Erythroblast (primary cell): ENCODE measurements around the gene PSAT1.

ENCODE experiments used
- GATA1 ChIP-seq: IDR thresholded peaks from 2 replicates; pipeline ENCODE4 v1.6.1; 2011; ENCODE audit warnings: low read depth, mild to moderate bottlenecking, control low read depth, low read length, moderate library complexity
- POLR2A ChIP-seq: IDR thresholded peaks from 2 replicates; pipeline ENCODE4 v1.6.1; 2011; ENCODE audit warnings: mild to moderate bottlenecking, low read length

DNA sequence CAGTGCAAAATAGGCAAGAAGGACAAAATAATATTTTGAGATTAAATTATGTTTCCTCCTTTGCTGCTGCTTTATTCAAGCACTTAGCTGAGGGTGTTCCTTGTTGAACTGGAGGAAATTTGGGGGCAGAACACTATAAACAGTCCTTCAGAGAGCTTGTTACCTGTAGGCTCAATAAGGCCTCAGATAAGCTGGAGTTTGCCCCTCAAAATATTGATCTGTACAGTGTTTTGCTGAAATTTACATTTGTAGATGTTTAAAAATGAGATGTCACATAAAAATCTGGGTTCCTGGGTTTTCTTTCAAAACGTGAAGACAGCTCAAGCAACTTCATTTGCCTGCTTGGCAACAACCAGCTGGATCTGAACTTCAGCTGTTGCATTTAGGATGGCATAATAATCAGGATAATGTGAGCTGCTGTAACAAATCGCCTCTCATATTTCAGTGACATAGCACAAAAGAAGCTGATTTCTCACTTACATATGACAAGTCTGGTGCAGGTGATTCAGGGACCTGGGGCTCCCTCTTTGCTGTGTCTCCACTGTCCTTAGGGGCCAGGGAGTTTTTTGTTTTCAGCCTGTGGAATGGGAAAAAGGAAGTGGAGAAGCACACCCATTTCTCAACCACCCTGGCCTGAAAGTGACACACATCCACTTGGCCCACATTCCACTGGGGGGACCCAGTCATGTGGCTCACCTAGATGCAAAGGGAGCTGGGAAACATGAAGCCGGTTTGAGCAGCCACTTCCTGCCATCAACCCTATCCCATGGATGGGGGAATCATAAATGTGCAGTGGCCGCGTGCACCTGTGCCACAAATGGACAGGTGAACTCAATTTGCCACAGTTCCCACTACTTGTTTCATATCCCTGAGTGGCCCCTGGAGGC is 2.4 kb upstream of the PSAT1 start:
- TF ChIP-seq POLR2A (no peak), GATA1 (no peak)
